ENCODE measurements around the gene MIER1. TPM values are rescaled to one million over a fixed set of nuclear protein-coding genes. Genes with fewer than 3 reads are reported as not detected.

MIER1 gene
- total RNA-seq, 6 experiments from 2014 or later = 11.8 to 27.0 (median 19.3) TPM

- no peaks in the 10 kb centered on the region for H3K9me3 ChIP-seq
- H3K27me3 ChIP-seq = no peaks in the 10 kb centered on the region
- H3K4me1 ChIP-seq = peaks cover 0 to 50% (median 7%) of the 10 kb centered on the region in 4 donors
- no peak overlapping the region for H3K4me3 ChIP-seq
- peaks cover 0 to 15% (median under 1%) of the 10 kb centered on the region in 4 donors for H3K36me3 ChIP-seq
- TF ChIP-seq POLR2A (IDR thresholded peaks at IDR 0.05) (no peak), CTCF (IDR thresholded peaks at IDR 0.05) (no peak)
- no peak for DNase-seq
- H3K27ac ChIP-seq = no peak overlapping the region
- 60% methylated on average over 4 of the region's 4 CpGs for WGBS (ENCODE audit: insufficient coverage, low coverage, low lambda C conversion rate, missing lambda C conversion rate)
- ATAC-seq = peak; percentile 54 to 75 (median 59)
- intact Hi-C loops (cut with DNase I) = no loop called here
Measured at GRCh38 chr1:66982561-66983260, 57.9 kb downstream of the MIER1 start.

- H3K36me3 ChIP-seq = peaks cover 0 to 9% (median 0%) of the 10 kb centered on the region in 4 donors
- ATAC-seq = peak in 1 of 4 donors; percentile 42
- H3K27ac ChIP-seq = no peak overlapping the region
- no peaks in the 10 kb centered on the region for H3K9me3 ChIP-seq
- no peak for DNase-seq
- 75% methylated on average over 1 of the region's 1 CpG for WGBS (ENCODE audit: insufficient coverage, low coverage, low lambda C conversion rate, missing lambda C conversion rate)
- intact Hi-C loops (cut with DNase I) = no loop called here
- no peak overlapping the region for H3K4me3 ChIP-seq
- no peak for TF ChIP-seq POLR2A (IDR thresholded peaks at IDR 0.05)
- TF ChIP-seq CTCF (IDR thresholded peaks at IDR 0.05) = no peak
- peaks cover 0 to 50% (median 7%) of the 10 kb centered on the region in 4 donors for H3K4me1 ChIP-seq
- no peaks in the 10 kb centered on the region for H3K27me3 ChIP-seq
Measured at GRCh38 chr1:66984491-66984890, 59.7 kb downstream of the MIER1 start.

- H3K4me3 ChIP-seq = no peak overlapping the region
- 17% methylated on average over 1 of the region's 1 CpG for WGBS (ENCODE audit: insufficient coverage, low coverage, low lambda C conversion rate, missing lambda C conversion rate)
- TF ChIP-seq CTCF (IDR thresholded peaks at IDR 0.05) = no peak
- TF ChIP-seq POLR2A (IDR thresholded peaks at IDR 0.05) = no peak
- no peaks in the 10 kb centered on the region for H3K27me3 ChIP-seq
- H3K27ac ChIP-seq = no peak overlapping the region
- no peaks in the 10 kb centered on the region for H3K9me3 ChIP-seq
- intact Hi-C loops (cut with DNase I) = no loop called here
- no peak for DNase-seq
- no peak for ATAC-seq
- peaks cover 0 to 7% (median 0%) of the 10 kb centered on the region in 4 donors for H3K36me3 ChIP-seq
- peaks cover 0 to 44% (median 7%) of the 10 kb centered on the region in 4 donors for H3K4me1 ChIP-seq
Measured at GRCh38 chr1:66985835-66986234, 61.0 kb downstream of the MIER1 start.

- no peak overlapping the region for H3K4me3 ChIP-seq
- 78% methylated on average over 3 of the region's 3 CpGs for WGBS (ENCODE audit: insufficient coverage, low coverage, low lambda C conversion rate, missing lambda C conversion rate)
- DNase-seq = no peak
- H3K9me3 ChIP-seq = no peaks in the 10 kb centered on the region
- H3K4me1 ChIP-seq = no peaks in the 10 kb centered on the region
- peaks cover 0 to 4% (median 2%) of the 10 kb centered on the region in 4 donors for H3K36me3 ChIP-seq
- intact Hi-C loops (cut with DNase I) = loop anchor here in 1 of 2 donors (10.0 kb wide), 1 partner anchor 152 kb away; no protein-coding TSS in a partner anchor
- H3K27me3 ChIP-seq = no peaks in the 10 kb centered on the region
- TF ChIP-seq POLR2A (IDR thresholded peaks at IDR 0.05) (no peak), CTCF (IDR thresholded peaks at IDR 0.05) (no peak)
- ATAC-seq = no peak
- no peak overlapping the region for H3K27ac ChIP-seq
Measured at GRCh38 chr1:66993076-66993475, 68.3 kb downstream of the MIER1 start.
